ENCODE measurements around the gene SKI. TPM values are rescaled to one million over a fixed set of nuclear protein-coding genes. Genes with fewer than 3 reads are reported as not detected.
A peak's percentile ranks its signal among the peaks of the same experiment; 100 is the strongest.

Gene SKI
- total RNA-seq, 1 experiment from 2014 or later = 28.3 TPM

- no peaks in the 10 kb centered on the region for H3K27me3 ChIP-seq (ENCODE audit: low read length)
- no TSS peak for BruUV-seq (replicated peaks)
- ChIA-PET CTCF (interaction anchor here (0.6 to 1.5 kb wide), 4 partner anchors 30 to 153 kb away, joined by 3 to 8 read pairs (median 4); partner anchors contain the start of gene FAAP20), POLR2A (ENCODE audit: unreplicated experiment) (interaction anchor here (0.9 to 1.6 kb wide), 3 partner anchors 20 to 29 kb away, joined by 3 to 10 read pairs (median 6); no protein-coding TSS in a partner anchor)
- H4K20me1 ChIP-seq (ENCODE audit: low read length) = peaks cover 49% of the 10 kb centered on the region
- no peaks in the 10 kb centered on the region for H3F3A ChIP-seq (ENCODE audit: low read length, unreplicated experiment)
- H3K36me3 ChIP-seq (ENCODE audit: low read depth, low read length) = no peaks in the 10 kb centered on the region
- TF ChIP-seq CTCF (conservative IDR thresholded peaks at IDR 0.05; ENCODE audit: low read depth, low read length) (no peak), EZH2phosphoT487 (IDR thresholded peaks at IDR 0.05; ENCODE audit: borderline replicate concordance, low read length) (no peak), EZH2 (IDR thresholded peaks at IDR 0.05; ENCODE audit: low read length, unreplicated experiment) (no peak)
- DNase-seq (peak; percentile 42), ATAC-seq (no peak)
- H3K27ac ChIP-seq (ENCODE audit: low read length) = no peak overlapping the region
- peaks cover 56% of the 10 kb centered on the region for H3K79me2 ChIP-seq (ENCODE audit: low read length)
- H3K4me1 ChIP-seq (ENCODE audit: insufficient read depth, low read length) = peaks cover 29% of the 10 kb centered on the region
- no peaks in the 10 kb centered on the region for H3K9me3 ChIP-seq (ENCODE audit: low read length)
- peak overlapping the region; percentile 82 for H3K9ac ChIP-seq (ENCODE audit: low read length)
- H3K9me2 ChIP-seq (replicated peaks; ENCODE audit: low read length) = no peaks in the 10 kb centered on the region
- no peak overlapping the region for H2AFZ ChIP-seq (ENCODE audit: low read length)
- H3K4me3 ChIP-seq (ENCODE audit: low read length) = peak overlapping the region; percentile 80
- peak overlapping the region; percentile 96 for H3K4me2 ChIP-seq (ENCODE audit: low read length)
- intact Hi-C loops (cut with micrococcal nuclease) = no loop called here
Observed at GRCh38 chr1:2228694-2229036, 546 bp downstream of the SKI start.

GRCh38 chr1:2229037-2229864 is 1.1 kb downstream of the SKI start:
- H3K9me2 ChIP-seq (replicated peaks; ENCODE audit: low read length) = no peaks in the 10 kb centered on the region
- H3K4me2 ChIP-seq (ENCODE audit: low read length) = peak overlapping the region; percentile 96
- peak; percentile 33; the same call in 1 of the 2 replicates for TF ChIP-seq CTCF (conservative IDR thresholded peaks at IDR 0.05; ENCODE audit: low read depth, low read length)
- TF ChIP-seq EZH2phosphoT487 (IDR thresholded peaks at IDR 0.05; ENCODE audit: borderline replicate concordance, low read length) = no peak
- intact Hi-C loops (cut with micrococcal nuclease) = no loop called here
- H3K27ac ChIP-seq (ENCODE audit: low read length) = peak overlapping the region; percentile 15
- DNase-seq (peak; percentile 70), ATAC-seq (peak; percentile 0; the same call in 1 of the 2 replicates)
- peaks cover 55% of the 10 kb centered on the region for H4K20me1 ChIP-seq (ENCODE audit: low read length)
- no peaks in the 10 kb centered on the region for H3K9me3 ChIP-seq (ENCODE audit: low read length)
- H2AFZ ChIP-seq (ENCODE audit: low read length) = no peak overlapping the region
- no peaks in the 10 kb centered on the region for H3F3A ChIP-seq (ENCODE audit: low read length, unreplicated experiment)
- peak overlapping the region; percentile 82 for H3K9ac ChIP-seq (ENCODE audit: low read length)
- TSS peak; percentile 32 for BruUV-seq (replicated peaks)
- no peaks in the 10 kb centered on the region for H3K27me3 ChIP-seq (ENCODE audit: low read length)
- CTCF ChIA-PET = interaction anchor here (0.6 to 1.5 kb wide), 4 partner anchors 30 to 152 kb away, joined by 3 to 8 read pairs (median 4); partner anchors contain the start of gene FAAP20
- no peaks in the 10 kb centered on the region for H3K36me3 ChIP-seq (ENCODE audit: low read depth, low read length)
- POLR2A ChIA-PET (ENCODE audit: unreplicated experiment) = interaction anchor here (0.9 to 1.6 kb wide), 3 partner anchors 20 to 30 kb away, joined by 3 to 10 read pairs (median 6); no protein-coding TSS in a partner anchor
- peak overlapping the region; percentile 80 for H3K4me3 ChIP-seq (ENCODE audit: low read length)
- peaks cover 62% of the 10 kb centered on the region for H3K79me2 ChIP-seq (ENCODE audit: low read length)
- H3K4me1 ChIP-seq (ENCODE audit: insufficient read depth, low read length) = peaks cover 35% of the 10 kb centered on the region
